NCI-H146 treated with DMSO at 0.1 percent for 48 hours (cell line): ENCODE data around the gene PCNX2.
"Not testable (repeated sequence)": the region's sequence is repeated elsewhere in the genome, so short reads cannot be mapped to it uniquely, and the experiment has no call there.

Experiments used
- DNase-seq: peaks from one replicate; lab custom pipeline; 2025; ENCODE audit not compliant: unreplicated experiment; lab: John Stamatoyannopoulos, UW

PCNX2 gene

GRCh38 chr1:233024199-233024598, 271.3 kb downstream of the PCNX2 start:
- no peak for DNase-seq

- DNase-seq, result no peak
Measured at GRCh38 chr1:233022246-233022645, 273.3 kb downstream of the PCNX2 start.

GRCh38 chr1:233020426-233020825, 275.1 kb downstream of the PCNX2 start:
- no peak for DNase-seq

- no peak for DNase-seq
Measured at GRCh38 chr1:233019778-233020325, 275.7 kb downstream of the PCNX2 start.

GRCh38 chr1:233019083-233019482, 276.4 kb downstream of the PCNX2 start:
- DNase-seq, result no peak

- DNase-seq, result no peak
Measured at GRCh38 chr1:233016798-233017197, 278.7 kb downstream of the PCNX2 start.

- DNase-seq, result no peak
Measured at GRCh38 chr1:233015965-233016364, 279.6 kb downstream of the PCNX2 start.

- no peak for DNase-seq
Measured at GRCh38 chr1:233012021-233012420, 283.5 kb downstream of the PCNX2 start.

- no peak for DNase-seq
Measured at GRCh38 chr1:233010146-233010545, 285.4 kb downstream of the PCNX2 start.

- DNase-seq, result no peak
Measured at GRCh38 chr1:233006541-233006973, 289.0 kb downstream of the PCNX2 start.

- DNase-seq, result no peak
Measured at GRCh38 chr1:233006108-233006507, 289.4 kb downstream of the PCNX2 start.

- DNase-seq, result peak; percentile 69
Measured at GRCh38 chr1:233005703-233006102, 289.8 kb downstream of the PCNX2 start.

GRCh38 chr1:233005156-233005555, 290.4 kb downstream of the PCNX2 start:
- DNase-seq, result peak; percentile 73

GRCh38 chr1:233004451-233004850, 291.1 kb downstream of the PCNX2 start:
- no peak for DNase-seq

- DNase-seq, result not testable (repeated sequence)
Measured at GRCh38 chr1:233003638-233004037, 291.9 kb downstream of the PCNX2 start.

GRCh38 chr1:232999956-233000625, 295.4 kb downstream of the PCNX2 start:
- DNase-seq, result no peak

GRCh38 chr1:232998646-232999045, 296.9 kb downstream of the PCNX2 start:
- DNase-seq, result no peak

- no peak for DNase-seq
Measured at GRCh38 chr1:232998138-232998537, 297.4 kb downstream of the PCNX2 start.

GRCh38 chr1:232996143-232996542, 299.4 kb downstream of the PCNX2 start:
- peak; percentile 79 for DNase-seq

- no peak for DNase-seq
Measured at GRCh38 chr1:232995189-232995588, 300.3 kb downstream of the PCNX2 start.

GRCh38 chr1:232993555-232993954, 302.0 kb downstream of the PCNX2 start:
- DNase-seq, result no peak

- no peak for DNase-seq
Measured at GRCh38 chr1:232992227-232992626, 303.3 kb downstream of the PCNX2 start.

- no peak for DNase-seq
Measured at GRCh38 chr1:232991238-232991637, 304.3 kb downstream of the PCNX2 start.
